Measurements from ENCODE around the gene DUSP11.
"Not testable (repeated sequence)": the region's sequence is repeated elsewhere in the genome, so short reads cannot be mapped to it uniquely, and the experiment has no call there.

DUSP11 gene

DNA sequence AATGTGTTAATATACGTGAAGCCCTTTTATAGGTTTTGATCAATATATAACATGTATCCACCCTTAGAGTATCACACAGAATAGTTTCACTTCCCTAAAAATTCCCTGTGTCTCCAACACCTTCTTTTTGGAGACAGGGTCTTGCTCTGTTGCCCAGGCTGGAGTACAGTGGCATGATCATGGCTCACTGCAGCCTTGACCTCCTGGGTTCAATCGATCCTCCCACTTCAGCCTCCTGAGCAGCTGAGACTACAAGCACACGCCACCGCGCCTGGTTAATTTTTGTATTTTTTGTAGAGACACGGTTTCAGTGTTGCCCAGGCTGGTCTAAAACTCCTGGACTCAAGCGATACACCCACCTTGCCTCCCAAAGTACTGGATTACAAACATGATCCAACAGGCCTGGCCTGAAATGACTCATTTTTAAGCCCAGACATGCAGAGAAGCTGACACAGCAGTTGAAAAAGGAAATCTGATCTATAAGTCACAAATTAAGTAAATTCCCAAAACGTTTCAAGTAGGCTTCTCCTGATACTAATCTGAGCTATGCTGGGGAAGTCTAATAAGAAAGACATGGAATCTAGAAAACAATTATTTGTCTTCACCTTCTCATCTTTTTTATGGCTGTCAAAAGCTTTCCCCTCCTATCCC, 2.9 kb downstream of the DUSP11 start:
- intact Hi-C loops (cut with DNase I), result no loop called here
- DNase-seq, result no peak

DNA sequence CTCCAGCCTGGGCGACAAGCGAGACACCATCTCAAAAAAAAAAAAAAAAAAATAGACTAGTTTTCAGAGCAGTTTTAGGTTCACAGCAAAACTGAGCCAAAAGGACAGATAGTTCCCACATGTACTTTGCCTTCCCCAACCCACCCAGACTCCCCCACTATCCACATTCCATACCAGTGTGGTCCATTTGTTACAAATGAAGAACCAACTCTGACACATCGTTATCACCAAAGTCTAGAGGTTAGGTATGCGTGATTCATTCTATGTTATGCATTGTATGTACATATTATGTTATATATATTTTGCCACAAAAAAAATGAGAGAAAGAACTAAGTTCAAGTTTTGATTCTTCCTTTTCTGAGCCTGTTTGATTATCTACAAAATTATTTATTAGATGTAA, 3.5 kb downstream of the DUSP11 start:
- no peak for DNase-seq
- intact Hi-C loops (cut with DNase I), result no loop called here

DNA sequence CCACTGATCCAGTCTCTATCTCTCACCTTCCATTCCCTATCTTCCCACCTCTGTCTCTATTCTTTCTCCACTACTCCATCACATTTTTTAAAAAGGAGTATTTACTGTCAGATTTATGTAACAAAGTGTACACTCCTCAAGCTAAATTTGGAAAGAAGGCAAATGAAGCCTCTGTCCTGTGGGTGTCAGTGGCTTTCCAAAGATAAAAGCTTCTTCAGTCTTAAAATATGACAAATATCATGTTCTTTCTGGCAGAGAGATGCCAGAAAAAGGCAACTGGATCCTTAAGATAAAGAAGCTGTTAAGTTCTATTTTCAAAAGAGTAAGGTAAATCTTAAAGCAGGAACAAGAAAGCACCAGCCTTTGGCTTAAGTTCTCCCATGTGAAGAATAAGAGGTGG, 7.1 kb downstream of the DUSP11 start:
- peak in 6 of 42 donors; percentile 8 to 60 (median 24) for DNase-seq
- intact Hi-C loops (cut with DNase I), result no loop called here

DNA sequence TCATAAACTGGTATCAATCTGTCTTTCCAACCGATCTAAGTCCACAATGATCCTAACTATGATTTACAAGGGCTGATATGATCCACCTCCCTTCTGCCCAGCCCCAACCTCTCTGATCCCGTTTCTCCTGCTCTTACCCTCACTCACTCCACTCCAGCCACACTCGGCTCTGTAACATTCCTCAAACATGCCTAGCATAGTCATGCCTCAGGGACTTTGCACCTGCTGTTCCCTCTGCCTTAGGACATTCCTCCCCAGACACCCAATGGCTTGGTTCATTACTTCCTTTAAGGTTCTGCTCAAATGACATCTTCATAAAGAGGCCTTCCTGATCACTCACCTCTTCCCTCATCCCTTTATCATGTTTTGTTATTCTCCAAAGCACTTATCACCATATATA, 9.2 kb downstream of the DUSP11 start:
- intact Hi-C loops (cut with DNase I), result no loop called here
- no peak for DNase-seq

DNA sequence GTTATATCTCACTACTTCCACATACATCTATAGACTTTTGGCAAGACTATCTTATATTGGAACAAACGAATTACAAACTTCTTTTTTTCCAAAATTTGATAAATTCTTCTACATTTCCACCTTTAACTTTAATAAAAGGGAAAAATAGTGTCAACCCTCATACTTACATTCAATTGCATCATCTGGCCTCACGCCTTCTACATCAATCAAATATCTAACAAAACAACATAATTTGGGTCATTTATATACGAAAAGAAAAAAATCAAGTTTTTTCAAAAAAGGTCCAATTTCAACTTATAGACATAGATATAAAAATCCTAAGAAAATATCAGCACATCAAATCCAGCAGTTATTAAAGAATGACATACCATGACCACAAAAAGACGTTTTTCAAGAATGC, 12.9 kb downstream of the DUSP11 start:
- DNase-seq, result no peak
- intact Hi-C loops (cut with DNase I), result no loop called here

DNA sequence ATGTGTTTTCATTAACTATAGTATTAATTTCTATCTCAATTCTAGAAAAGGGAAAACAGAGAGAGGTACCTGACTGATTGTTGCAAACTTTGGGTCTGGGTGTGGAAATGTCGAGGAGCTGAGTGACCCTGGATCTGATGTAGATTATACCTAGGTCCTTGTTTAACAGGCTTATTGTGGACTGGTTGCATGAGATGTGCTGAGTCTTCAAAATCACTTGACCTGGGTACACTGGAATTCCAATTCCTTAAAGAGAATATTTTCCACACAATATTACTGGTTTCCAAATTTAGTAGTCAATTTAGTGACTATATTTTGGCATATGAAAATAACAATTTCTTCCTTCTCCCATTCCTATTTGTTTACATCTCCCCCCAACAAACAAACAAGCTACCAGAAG, 13.6 kb downstream of the DUSP11 start:
- no peak for DNase-seq
- intact Hi-C loops (cut with DNase I), result no loop called here

DNA sequence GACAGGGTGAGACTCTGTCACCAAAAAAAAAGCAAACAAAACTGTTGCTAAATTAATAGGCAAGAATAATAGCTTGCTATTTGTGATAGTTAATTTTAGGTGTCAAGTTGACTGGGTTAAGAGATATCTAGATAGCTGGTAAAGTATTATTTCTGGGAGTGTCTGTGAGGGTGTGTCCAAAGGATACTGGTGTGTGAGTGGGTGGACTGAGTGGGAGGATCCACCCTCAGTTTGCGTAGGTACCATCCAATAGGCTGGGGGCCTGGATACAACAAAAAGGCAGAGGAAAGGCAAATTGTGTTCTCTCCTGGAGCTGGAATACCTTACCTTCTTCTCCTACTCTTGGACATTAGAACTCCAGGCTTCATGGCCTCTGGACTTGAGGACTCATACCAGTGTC, 15.0 kb downstream of the DUSP11 start:
- no peak for DNase-seq
- intact Hi-C loops (cut with DNase I), result no loop called here

DNA sequence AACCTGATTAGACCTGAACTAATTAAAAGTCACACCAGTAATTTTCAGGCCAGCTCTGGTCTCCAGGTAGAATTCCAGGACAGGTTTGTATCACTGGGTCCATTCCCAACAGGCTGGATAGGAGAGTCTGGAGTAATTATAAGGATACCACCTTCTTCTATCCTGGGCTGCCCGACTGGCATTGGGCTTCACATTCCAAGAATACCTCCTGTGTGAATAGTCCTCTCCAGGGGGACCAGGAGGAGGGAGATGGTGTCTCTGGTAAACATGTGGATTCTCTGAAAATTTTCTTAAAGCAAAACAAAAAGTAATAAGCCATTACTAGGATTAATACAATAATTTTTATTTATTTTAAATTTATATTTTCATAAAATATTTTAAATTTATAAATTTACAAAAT, 17.3 kb downstream of the DUSP11 start:
- intact Hi-C loops (cut with DNase I), result no loop called here
- no peak for DNase-seq

DNA sequence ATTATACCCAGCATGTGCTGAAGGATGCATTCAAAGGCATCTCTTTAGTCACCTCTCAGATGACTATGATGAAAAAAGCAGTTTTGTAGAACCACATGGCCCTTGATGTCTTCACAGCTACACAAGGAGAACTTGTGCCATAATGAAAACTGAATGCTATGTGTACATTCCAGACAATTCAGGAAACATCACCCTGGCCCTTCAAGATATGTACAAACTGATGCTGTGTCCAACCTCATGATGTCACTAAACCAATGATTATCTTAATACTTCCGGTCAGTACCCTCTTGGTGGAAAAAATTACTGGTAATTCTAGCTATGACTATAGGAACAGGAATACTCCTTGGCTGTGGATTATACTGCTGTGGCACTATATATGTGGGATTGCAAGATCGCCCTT, 20.0 kb downstream of the DUSP11 start:
- no peak for DNase-seq

DNA sequence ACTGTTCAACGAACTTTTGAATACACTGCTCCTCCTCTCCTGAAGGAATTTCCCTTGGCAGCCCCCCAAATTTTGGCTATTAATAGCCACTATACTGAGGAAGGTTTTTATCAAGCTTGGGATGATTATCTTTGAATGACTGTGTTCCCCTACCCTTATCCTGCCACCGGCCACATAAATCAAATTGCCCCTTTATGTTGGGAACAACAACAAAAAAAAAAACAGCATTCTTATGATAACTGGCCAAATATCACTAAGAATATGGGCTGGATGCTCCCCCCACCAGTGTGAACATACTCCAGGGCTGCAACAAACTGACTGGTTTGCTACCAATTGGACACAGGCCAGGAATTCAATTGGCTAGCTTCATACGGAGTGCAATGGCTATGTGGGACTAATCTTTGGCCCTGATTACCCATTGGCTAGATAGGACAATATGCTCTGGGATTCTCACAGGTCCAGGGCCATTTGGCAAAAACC, 20.6 kb downstream of the DUSP11 start:
- no peak for DNase-seq
- intact Hi-C loops (cut with DNase I), result no loop called here

More for the DNA sequence above, 20.0 kb downstream of the DUSP11 start:
- intact Hi-C loops (cut with DNase I), result no loop called here

DNA sequence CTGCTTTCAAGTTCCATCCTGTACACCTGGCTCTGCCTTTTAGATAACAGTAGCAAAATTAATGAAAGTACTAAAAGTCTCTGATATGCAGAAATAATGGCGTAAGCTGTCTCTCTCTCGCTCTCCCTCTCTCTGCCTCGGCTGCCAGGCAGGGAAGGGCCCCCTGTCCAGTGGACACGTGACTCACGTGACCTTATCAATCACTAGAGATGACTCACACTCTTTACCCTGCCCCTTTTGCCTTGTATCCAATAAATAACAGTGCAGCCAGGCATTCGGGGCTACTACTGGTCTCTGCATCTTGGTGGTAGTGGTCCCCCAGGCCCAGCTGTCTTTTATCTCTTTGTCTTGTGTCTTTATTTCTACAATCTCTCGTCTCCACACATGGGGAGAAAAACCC, 25.6 kb downstream of the DUSP11 start:
- DNase-seq; intact Hi-C loops (cut with DNase I): not testable (repeated sequence)

DNA sequence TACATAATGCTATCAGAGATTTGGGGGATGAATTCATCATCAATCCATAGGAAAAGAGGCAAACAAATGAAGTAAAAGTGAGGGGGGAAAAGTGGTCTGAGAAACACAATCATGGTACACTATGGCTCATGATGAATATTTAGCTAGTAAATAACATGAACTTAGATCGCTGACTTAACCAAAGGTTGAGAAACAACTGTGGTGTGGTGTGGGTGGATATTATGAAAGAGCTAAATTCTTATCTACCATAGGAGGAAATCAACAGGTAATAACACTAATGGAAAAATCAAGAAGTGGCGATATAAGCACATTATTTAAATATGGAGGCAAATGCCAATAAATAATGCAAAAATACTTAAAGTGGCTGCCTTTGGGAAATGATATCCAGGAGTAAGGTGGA, 30.6 kb downstream of the DUSP11 start:
- DNase-seq, result no peak
- intact Hi-C loops (cut with DNase I), result no loop called here

DNA sequence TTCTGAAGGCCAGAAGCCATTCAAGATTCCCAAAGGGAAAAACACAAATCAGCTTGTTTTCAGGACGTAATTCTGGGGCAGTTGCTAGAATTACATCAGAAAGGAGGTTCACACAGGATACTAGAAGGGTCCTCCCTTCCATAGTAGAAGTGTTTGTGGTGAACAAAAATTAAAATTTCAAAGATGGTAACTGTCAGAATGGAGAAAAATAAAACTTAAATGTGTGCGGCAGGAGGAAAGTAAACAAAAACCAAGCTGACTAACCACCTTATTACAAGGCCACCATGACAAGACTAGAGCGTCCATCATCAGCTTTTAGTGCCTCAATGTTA, 33.1 kb downstream of the DUSP11 start:
- intact Hi-C loops (cut with DNase I), result no loop called here
- no peak for DNase-seq

DNA sequence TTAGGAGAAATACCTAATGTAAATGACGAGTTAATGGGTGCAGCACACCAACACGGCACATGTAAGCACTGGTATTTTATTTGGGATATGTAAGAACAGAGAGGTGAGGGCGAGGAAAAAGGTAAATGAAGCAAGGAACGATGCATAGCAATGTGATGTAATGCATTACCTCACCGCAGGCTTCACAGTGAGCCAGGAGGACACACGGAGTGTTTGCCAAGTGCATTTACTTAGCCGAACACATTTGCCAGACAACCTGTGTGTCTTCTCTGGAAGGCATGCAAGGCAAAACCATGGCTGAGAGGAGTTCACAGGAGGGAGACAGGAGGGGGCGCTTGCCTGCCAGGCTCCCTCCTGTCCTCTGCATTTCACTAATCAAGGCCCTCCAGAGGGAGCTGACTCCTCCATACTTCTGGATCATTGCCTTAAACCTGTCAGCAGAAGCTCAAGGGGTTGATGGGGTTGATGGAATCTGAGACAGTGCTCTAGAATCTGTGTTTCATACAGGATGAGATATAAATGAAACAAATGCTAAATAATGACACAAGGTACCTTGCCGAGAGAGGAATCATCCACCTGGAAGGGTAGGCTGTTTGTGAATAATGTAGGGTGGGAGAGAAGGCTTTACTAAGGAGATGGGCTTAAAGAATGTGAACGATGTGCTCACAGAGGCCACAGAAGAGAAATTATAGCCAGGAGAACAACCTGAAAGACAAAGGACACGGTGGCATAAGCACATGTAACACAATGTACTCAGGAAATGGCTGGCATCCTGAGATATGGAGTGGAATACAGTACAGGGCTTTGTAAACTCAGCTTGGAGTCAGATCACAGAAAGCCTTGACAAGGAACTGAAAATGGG, 33.7 kb downstream of the DUSP11 start:
- no peak for DNase-seq
- intact Hi-C loops (cut with DNase I), result no loop called here

DNA sequence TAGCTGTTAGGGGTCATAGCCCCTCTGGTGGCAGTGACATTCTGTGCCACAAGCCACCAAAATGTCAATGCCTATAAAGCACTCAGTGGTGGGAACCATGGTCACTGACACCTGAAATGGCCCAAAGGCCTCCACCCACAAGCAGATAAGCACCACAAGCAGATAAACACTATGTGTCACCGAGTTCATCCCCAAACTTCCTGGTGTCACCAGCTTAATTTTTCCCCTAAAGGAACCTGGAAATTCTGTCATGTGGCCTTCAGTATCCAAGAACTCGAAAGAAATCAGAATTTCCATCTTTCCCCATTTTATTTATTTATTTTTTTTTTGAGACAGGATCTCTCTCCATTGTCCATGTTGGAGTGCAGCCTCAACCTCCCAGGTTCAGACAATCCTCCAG, 39.1 kb downstream of the DUSP11 start:
- intact Hi-C loops (cut with DNase I), result no loop called here
- no peak for DNase-seq

DNA sequence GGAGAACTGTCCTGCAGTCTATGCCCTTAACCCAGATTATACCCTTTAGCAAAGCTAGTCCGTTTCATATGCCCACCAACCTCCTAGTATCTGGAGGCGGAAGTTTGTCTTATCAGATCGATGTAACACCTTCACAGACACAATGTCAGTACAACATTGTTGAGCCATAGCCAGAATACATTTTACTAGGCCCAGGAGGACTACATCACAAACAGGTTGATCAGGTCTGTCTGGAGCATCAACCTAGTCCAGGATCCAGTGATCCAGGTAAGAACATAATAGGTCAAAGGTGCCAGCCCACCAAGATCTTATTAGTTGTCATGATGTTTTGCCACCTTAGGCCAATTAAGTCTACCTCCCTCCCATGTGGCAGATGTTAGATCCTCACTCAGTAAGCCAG, 40.8 kb downstream of the DUSP11 start:
- intact Hi-C loops (cut with DNase I), result no loop called here
- DNase-seq, result no peak

DNA sequence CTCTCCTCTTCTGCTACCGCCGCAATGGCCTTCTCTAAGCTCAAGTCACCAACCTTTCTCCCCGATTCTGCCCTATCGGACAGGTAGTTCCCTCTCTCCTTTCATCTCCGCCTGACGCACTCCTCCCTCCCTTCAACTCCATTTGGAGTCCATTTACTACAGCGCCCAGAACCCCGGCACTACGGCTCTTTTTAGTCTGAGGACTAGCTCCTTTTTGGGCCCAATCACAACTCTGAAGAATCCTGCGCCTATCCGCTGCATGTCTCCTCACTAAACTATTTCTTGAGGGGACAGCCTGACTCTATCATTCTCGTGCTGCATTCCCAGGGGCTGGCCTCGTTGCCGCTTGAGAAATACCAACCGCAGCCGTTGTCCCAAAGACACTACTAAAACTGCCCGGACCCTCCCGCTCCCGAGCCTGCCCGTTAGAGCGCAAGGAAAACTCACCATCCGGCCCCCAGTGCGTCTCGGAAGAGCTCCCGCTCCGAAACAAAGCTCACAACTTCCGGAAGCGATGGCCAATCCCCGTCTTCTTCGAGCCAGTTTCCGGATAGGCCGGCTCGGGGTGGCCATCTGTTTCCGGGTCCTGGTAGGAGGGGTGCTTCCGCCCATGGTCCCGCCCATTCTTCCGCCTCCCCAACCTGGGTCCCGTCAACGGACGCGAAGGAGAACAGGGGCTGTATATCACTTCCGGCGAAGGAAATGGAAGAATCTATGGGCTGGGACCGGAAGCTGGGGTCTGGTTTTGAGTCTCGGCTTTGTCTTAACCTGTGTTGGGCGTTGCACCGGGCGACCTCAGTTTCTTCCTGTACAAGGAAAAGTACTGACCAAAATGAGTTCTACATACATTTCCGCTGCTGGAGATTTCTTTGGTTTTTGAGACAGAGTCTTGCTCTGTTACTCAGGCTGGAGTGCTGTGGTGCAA, 42.8 kb downstream of the DUSP11 start, which contains the start of gene TPRKB:
TPRKB (minus strand) TSS at position 491 of the 925 bp plus-strand sequence. CDS start 2,776 bp downstream, outside the sequence.
- DNase-seq, result peak; percentile 92 to 98 (median 96)
- intact Hi-C loops (cut with DNase I), result no loop called here

DNA sequence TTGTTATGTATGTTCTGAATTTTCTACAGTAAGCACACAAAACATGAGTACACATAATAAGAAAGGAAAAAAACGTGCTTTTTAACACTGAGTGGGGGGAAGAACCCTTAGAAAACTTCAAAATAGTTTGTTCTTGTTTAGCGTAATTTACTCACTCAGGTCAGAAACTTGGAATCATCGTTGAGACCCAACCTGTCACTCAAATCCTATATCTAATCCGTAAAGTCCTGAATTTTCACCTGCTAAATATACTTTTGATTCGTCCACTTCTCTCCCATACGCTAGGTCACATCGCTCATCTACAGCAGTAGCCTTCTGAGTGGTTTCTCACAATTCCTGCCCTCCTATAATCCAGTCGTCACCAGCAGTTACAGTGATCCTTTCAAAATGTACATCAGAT, 43.5 kb downstream of the DUSP11 start:
- intact Hi-C loops (cut with DNase I), result no loop called here

DNA sequence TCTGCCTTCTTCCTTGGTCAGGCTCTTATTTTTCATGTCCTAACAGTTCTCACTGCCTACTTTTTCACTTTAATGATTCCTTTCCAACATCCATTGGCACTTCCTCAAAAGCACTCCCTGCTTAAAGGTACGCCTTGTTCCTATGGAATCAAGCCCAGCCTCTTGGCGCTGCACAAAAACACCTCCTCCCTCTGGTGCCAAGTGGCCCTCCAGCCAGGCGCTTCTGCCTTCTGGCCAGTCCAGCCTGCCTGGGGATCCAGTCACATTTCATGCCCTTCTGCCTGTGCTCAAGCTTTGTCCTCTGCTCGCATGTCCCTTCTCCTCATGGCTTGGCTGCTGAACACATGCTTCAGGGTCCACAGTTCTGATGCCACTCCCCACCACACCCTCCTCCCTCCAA, 49.1 kb downstream of the DUSP11 start:
- intact Hi-C loops (cut with DNase I), result no loop called here
- peak in 11 of 42 donors; percentile 4 to 40 (median 19) for DNase-seq

More for the DNA sequence above, 43.5 kb downstream of the DUSP11 start:
- DNase-seq, result no peak

DNA sequence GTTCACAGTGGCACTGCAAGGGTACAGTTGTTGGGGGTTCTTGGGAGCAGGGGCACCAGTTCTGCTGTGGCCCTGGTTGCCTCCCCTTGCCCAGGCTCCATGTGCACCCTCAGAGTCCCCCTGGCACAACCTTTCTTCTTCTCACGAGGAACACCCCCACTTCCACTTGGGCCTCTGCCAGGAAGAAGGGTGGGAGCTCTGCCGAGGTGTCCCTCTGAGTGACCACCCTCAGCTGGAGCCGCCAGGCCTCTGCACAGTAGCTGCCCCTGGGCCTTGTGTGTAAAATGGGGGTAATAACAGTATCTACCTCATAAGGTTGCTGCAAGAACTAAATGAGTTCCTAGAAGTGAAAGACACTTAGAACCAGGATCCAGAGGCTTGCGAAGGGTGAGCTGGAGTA, 51.2 kb downstream of the DUSP11 start:
- intact Hi-C loops (cut with DNase I), result no loop called here
- no peak for DNase-seq
